ENCODE results near the gene CACNA2D2.

CACNA2D2 gene

GRCh38 chr3:50487181-50487580, 16.3 kb downstream of the CACNA2D2 start:
- no peaks in the 10 kb centered on the region for H3K9me2 ChIP-seq (ENCODE audit: low read depth, low read length)
- H3K36me3 ChIP-seq (ENCODE audit: insufficient read depth, low read length): no peaks in the 10 kb centered on the region
- H2AFZ ChIP-seq (ENCODE audit: low read length): no peak overlapping the region
- no peaks in the 10 kb centered on the region for H3K4me1 ChIP-seq (ENCODE audit: insufficient read depth, low read length, severe bottlenecking)
- no peaks in the 10 kb centered on the region for H3K79me2 ChIP-seq (ENCODE audit: insufficient read depth, low read length)
- no peak overlapping the region for H3K4me3 ChIP-seq (ENCODE audit: low read depth, low read length, poor library complexity, severe bottlenecking)
- TF ChIP-seq EZH2 (IDR thresholded peaks at IDR 0.05; ENCODE audit: borderline replicate concordance, low read length): no peak
- no peak for TF ChIP-seq CTCF (IDR thresholded peaks at IDR 0.05; ENCODE audit: low read length)
- 0 out of 2 replicates have a peak, but pooled peaks cover 7% of the 10 kb centered on the region for H3K27me3 ChIP-seq (ENCODE audit: insufficient read depth, low read length)
- H3F3A ChIP-seq (ENCODE audit: insufficient read depth, low read length): no peaks in the 10 kb centered on the region
- no peak overlapping the region for H3K9ac ChIP-seq (ENCODE audit: low read length)
- no peak overlapping the region for H3K27ac ChIP-seq (ENCODE audit: low read depth, low read length, poor library complexity, severe bottlenecking)
- H3K4me2 ChIP-seq (ENCODE audit: low read length): no peak overlapping the region
- no peaks in the 10 kb centered on the region for H4K20me1 ChIP-seq (ENCODE audit: insufficient read depth, low read length)
- H3K9me3 ChIP-seq (ENCODE audit: low read length): no peaks in the 10 kb centered on the region

GRCh38 chr3:50486219-50486888, 17.1 kb downstream of the CACNA2D2 start:
- H3K4me2 ChIP-seq (ENCODE audit: low read length): no peak overlapping the region
- TF ChIP-seq EZH2 (IDR thresholded peaks at IDR 0.05; ENCODE audit: borderline replicate concordance, low read length) (no peak), CTCF (IDR thresholded peaks at IDR 0.05; ENCODE audit: low read length) (no peak)
- no peaks in the 10 kb centered on the region for H3F3A ChIP-seq (ENCODE audit: insufficient read depth, low read length)
- H3K9ac ChIP-seq (ENCODE audit: low read length): no peak overlapping the region
- H3K4me3 ChIP-seq (ENCODE audit: low read depth, low read length, poor library complexity, severe bottlenecking): no peak overlapping the region
- H3K9me2 ChIP-seq (ENCODE audit: low read depth, low read length): no peaks in the 10 kb centered on the region
- H3K36me3 ChIP-seq (ENCODE audit: insufficient read depth, low read length): no peaks in the 10 kb centered on the region
- H3K4me1 ChIP-seq (ENCODE audit: insufficient read depth, low read length, severe bottlenecking): no peaks in the 10 kb centered on the region
- H3K79me2 ChIP-seq (ENCODE audit: insufficient read depth, low read length): no peaks in the 10 kb centered on the region
- no peaks in the 10 kb centered on the region for H4K20me1 ChIP-seq (ENCODE audit: insufficient read depth, low read length)
- H3K9me3 ChIP-seq (ENCODE audit: low read length): no peaks in the 10 kb centered on the region
- no peak overlapping the region for H3K27ac ChIP-seq (ENCODE audit: low read depth, low read length, poor library complexity, severe bottlenecking)
- H2AFZ ChIP-seq (ENCODE audit: low read length): no peak overlapping the region
- 0 out of 2 replicates have a peak, but pooled peaks cover 7% of the 10 kb centered on the region for H3K27me3 ChIP-seq (ENCODE audit: insufficient read depth, low read length)

GRCh38 chr3:50484722-50485121, 18.7 kb downstream of the CACNA2D2 start:
- H3K4me1 ChIP-seq (ENCODE audit: insufficient read depth, low read length, severe bottlenecking): no peaks in the 10 kb centered on the region
- H3K79me2 ChIP-seq (ENCODE audit: insufficient read depth, low read length): no peaks in the 10 kb centered on the region
- H4K20me1 ChIP-seq (ENCODE audit: insufficient read depth, low read length): no peaks in the 10 kb centered on the region
- TF ChIP-seq CTCF (IDR thresholded peaks at IDR 0.05; ENCODE audit: low read length): no peak
- no peak for TF ChIP-seq EZH2 (IDR thresholded peaks at IDR 0.05; ENCODE audit: borderline replicate concordance, low read length)
- H2AFZ ChIP-seq (ENCODE audit: low read length): no peak overlapping the region
- H3F3A ChIP-seq (ENCODE audit: insufficient read depth, low read length): no peaks in the 10 kb centered on the region
- H3K36me3 ChIP-seq (ENCODE audit: insufficient read depth, low read length): no peaks in the 10 kb centered on the region
- no peak overlapping the region for H3K27ac ChIP-seq (ENCODE audit: low read depth, low read length, poor library complexity, severe bottlenecking)
- no peak overlapping the region for H3K4me3 ChIP-seq (ENCODE audit: low read depth, low read length, poor library complexity, severe bottlenecking)
- H3K9me3 ChIP-seq (ENCODE audit: low read length): no peaks in the 10 kb centered on the region
- H3K4me2 ChIP-seq (ENCODE audit: low read length): no peak overlapping the region
- H3K27me3 ChIP-seq (ENCODE audit: insufficient read depth, low read length): 0 out of 2 replicates have a peak, but pooled peaks cover 7% of the 10 kb centered on the region
- H3K9me2 ChIP-seq (ENCODE audit: low read depth, low read length): no peaks in the 10 kb centered on the region
- no peak overlapping the region for H3K9ac ChIP-seq (ENCODE audit: low read length)

Data from OCI-LY1 (cell line).